Upper lobe of left lung (tissue), 6 donors: ENCODE measurements around the gene POT1. TPM values are rescaled to one million over a fixed set of nuclear protein-coding genes. Genes with fewer than 3 reads are reported as not detected.

Experiments used
- ATAC-seq, 2 donors: fragments of 200-7000 bp; cut with Tn5 transposase; one replicate each; pipeline ENCODE4 v1.9.1; 2022; ENCODE audit warnings: mild to moderate bottlenecking in 2 of 2, moderate library complexity in 2 of 2; ENCODE audit not compliant: low FRiP score in 2 of 2
- DNase-seq, 2 donors: peaks; one replicate each; pipeline ENCODE4 v3.0.0-alpha.2; 2019 to 2020
- H3K27ac ChIP-seq, 4 donors: fragments of 200-600 bp; sonication (generic); one replicate each; pipeline ENCODE4 v1.5.1; 2016 to 2019
- H3K27me3 ChIP-seq, 4 donors: fragments of 200-600 bp; sonication (generic); one replicate each; pipeline ENCODE4 v1.5.1; 2017 to 2019
- H3K36me3 ChIP-seq, 4 donors: fragments of 200-600 bp; sonication (generic); one replicate each; pipeline ENCODE4 v1.5.1; 2016 to 2019
- H3K4me1 ChIP-seq, 4 donors: fragments of 200-600 bp; sonication (generic); one replicate each; pipeline ENCODE4 v1.5.1; 2018 to 2019
- H3K4me3 ChIP-seq, 4 donors: fragments of 200-600 bp; sonication (generic); one replicate each; pipeline ENCODE4 v1.5.1; 2017 to 2019; ENCODE audit warnings: mild to moderate bottlenecking in 2 of 4, moderate library complexity in 1 of 4
- H3K9me3 ChIP-seq, 4 donors: fragments of 200-600 bp; sonication (generic); one replicate each; pipeline ENCODE4 v1.5.1; 2018 to 2019
- EP300 ChIP-seq, 4 donors: sonication (generic); formaldehyde crosslinking; IDR thresholded peaks; one replicate each; pipeline ENCODE4 v1.5.1; 2017; ENCODE audit warnings: antibody characterized with exemption in 4 of 4, control low read depth in 2 of 4
- POLR2A ChIP-seq, 4 donors: fragments of 450-650 bp; IDR thresholded peaks; one replicate each; pipeline ENCODE4 v1.5.1; 2016 to 2017; ENCODE audit warnings: antibody characterized with exemption in 4 of 4, mild to moderate bottlenecking in 2 of 4
- POLR2AphosphoS5 ChIP-seq, 2 donors: sonication (generic); formaldehyde crosslinking; IDR thresholded peaks; one replicate each; pipeline ENCODE4 v1.5.1; 2017; ENCODE audit warnings: antibody characterized with exemption in 2 of 2
- WGBS, 2 donors: methylation state at CpG; one replicate each; pipeline ENCODE4 v1.1.5; 2017 to 2018; 5-methylcytosine and 5-hydroxymethylcytosine counted together
- total RNA-seq, 6 donors: library from RNA; depleted of rRNA in 4 of 6; stranded (reverse); fragments of >200 nt in 4 of 6; gene quantifications; one replicate each; pipeline versions ENCODE4 v1.1.0 to v1.2.1, GENCODE V29; 2016 to 2021
- TF ChIP-seq, protein P1 (sequence below), 6 experiments: fragments of 450-650 bp in 4 of 6; fragments of 200-600 bp in 2 of 6; sonication (generic) in 2 of 6; IDR thresholded peaks; one replicate each; pipeline ENCODE4 v1.5.1; 2016 to 2019; ENCODE audit warnings: antibody characterized with exemption in 6 of 6
- donor health status: DM: no; HTN: no; CAD: no; lungs with moderate emphysema.
- donor health status: DM: no; HTN: yes; CAD: no; lungs with severe emphysema.

The POT1 gene
- total RNA-seq, 6 donors from 2014 or later, result 9.3 to 26.7 (median 14.7) TPM

DNA sequence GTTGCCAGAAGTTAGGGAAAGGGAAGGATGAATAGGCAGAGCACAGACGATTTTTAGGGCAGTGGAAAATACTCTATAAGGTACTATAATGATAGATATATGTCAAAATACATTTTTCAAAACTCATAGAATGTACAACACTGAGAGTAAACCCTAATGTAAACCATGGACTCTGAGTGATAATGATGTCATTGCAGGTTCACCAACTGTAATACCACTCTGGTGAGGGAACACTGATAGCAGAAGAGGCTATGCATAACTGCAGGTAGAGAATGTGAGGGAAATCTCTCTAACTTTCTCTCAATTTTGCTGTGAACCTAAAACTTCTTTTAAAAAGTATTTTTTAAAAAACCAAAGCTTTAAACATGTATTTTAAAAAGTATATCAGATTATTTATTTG lies 22.1 kb downstream of the POT1 start:
- Histone ChIP-seq H3K4me1 (no peaks in the 10 kb centered on the region), H3K27me3 (no peaks in the 10 kb centered on the region), H3K36me3 (no peaks in the 10 kb centered on the region), H3K9me3 (no peaks in the 10 kb centered on the region), H3K27ac (no peak overlapping the region), H3K4me3 (no peak overlapping the region)
- no peak for ATAC-seq
- DNase-seq, result no peak
- 81 to 87% methylated on average over 1 of the region's 1 CpG for WGBS, 2 donors
- TF ChIP-seq POLR2A (IDR thresholded peaks at IDR 0.05) (no peak), EP300 (IDR thresholded peaks at IDR 0.05) (no peak), POLR2AphosphoS5 (IDR thresholded peaks at IDR 0.05) (no peak)
- TF ChIP-seq, protein P1, sequence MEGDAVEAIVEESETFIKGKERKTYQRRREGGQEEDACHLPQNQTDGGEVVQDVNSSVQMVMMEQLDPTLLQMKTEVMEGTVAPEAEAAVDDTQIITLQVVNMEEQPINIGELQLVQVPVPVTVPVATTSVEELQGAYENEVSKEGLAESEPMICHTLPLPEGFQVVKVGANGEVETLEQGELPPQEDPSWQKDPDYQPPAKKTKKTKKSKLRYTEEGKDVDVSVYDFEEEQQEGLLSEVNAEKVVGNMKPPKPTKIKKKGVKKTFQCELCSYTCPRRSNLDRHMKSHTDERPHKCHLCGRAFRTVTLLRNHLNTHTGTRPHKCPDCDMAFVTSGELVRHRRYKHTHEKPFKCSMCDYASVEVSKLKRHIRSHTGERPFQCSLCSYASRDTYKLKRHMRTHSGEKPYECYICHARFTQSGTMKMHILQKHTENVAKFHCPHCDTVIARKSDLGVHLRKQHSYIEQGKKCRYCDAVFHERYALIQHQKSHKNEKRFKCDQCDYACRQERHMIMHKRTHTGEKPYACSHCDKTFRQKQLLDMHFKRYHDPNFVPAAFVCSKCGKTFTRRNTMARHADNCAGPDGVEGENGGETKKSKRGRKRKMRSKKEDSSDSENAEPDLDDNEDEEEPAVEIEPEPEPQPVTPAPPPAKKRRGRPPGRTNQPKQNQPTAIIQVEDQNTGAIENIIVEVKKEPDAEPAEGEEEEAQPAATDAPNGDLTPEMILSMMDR (IDR thresholded peaks at IDR 0.05), result no peak

DNA sequence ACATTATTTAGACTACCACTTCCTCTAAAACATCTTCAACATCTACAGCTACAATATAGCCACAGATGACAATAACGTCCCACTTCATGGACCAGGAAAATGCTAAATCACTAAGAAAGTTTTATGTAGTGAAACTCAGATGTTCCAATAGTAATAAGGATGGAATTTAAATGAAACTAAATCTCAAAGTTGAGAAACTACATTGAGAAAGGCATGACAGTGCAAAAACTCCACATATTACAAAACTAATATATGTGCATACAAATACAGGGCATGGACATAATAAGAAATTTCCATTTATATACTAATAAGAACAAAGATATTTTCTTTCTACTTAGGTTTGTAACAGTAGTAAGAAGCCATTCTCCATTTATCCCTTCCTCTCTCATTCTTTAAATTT lies 31.1 kb downstream of the POT1 start:
- Histone ChIP-seq H3K27ac (no peak overlapping the region), H3K4me3 (no peak overlapping the region), H3K36me3 (peaks cover 0 to 4% (median 1%) of the 10 kb centered on the region in 4 donors), H3K27me3 (no peaks in the 10 kb centered on the region), H3K9me3 (no peaks in the 10 kb centered on the region), H3K4me1 (no peaks in the 10 kb centered on the region)
- ATAC-seq (no peak), DNase-seq (no peak)
- TF ChIP-seq EP300 (IDR thresholded peaks at IDR 0.05) (no peak), POLR2A (IDR thresholded peaks at IDR 0.05) (no peak), POLR2AphosphoS5 (IDR thresholded peaks at IDR 0.05) (no peak)
- TF ChIP-seq, protein P1 (IDR thresholded peaks at IDR 0.05), result no peak
- 44 to 67% methylated on average over 1 of the region's 1 CpG for WGBS, 2 donors

DNA sequence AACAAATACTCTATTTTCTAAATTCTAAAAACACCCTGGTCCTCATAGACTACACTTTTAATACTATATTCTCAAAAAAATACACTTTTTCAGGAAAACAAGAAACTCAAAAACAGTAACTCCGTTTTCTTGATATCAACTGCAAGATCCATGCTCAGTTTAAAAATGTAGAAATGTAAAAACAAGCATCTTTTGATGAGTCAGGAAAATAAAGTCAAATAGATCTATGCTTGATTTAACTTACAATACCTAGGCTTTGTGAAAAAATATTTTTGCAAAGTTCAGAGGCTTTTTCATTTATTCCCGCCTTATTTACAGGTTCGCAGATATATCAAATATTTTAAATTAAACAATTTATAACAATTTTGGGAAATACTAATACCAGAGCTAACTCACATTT lies 33.6 kb downstream of the POT1 start:
- no peak for DNase-seq
- no peak for ATAC-seq
- H3K36me3 ChIP-seq, result peaks cover 0 to 22% (median 7%) of the 10 kb centered on the region in 4 donors
- no peaks in the 10 kb centered on the region for H3K27me3 ChIP-seq
- no peak overlapping the region for H3K27ac ChIP-seq
- H3K4me3 ChIP-seq, result no peak overlapping the region
- H3K4me1 ChIP-seq, result no peaks in the 10 kb centered on the region
- TF ChIP-seq POLR2A (IDR thresholded peaks at IDR 0.05) (no peak), EP300 (IDR thresholded peaks at IDR 0.05) (no peak), POLR2AphosphoS5 (IDR thresholded peaks at IDR 0.05) (no peak)
- TF ChIP-seq, protein P1 (IDR thresholded peaks at IDR 0.05), result no peak
- no peaks in the 10 kb centered on the region for H3K9me3 ChIP-seq
- 96% methylated on average over 3 of the region's 3 CpGs for WGBS, 2 donors

GRCh38 chr7:124893140-124893827 lies 36.3 kb downstream of the POT1 start:
- H3K27ac ChIP-seq, result no peak overlapping the region
- H3K9me3 ChIP-seq, result no peaks in the 10 kb centered on the region
- H3K4me1 ChIP-seq, result no peaks in the 10 kb centered on the region
- no peak overlapping the region for H3K4me3 ChIP-seq
- H3K27me3 ChIP-seq, result no peaks in the 10 kb centered on the region
- ATAC-seq, result no peak
- 68 to 72% methylated on average over 1 of the region's 1 CpG for WGBS, 2 donors
- DNase-seq, result no peak
- peaks cover 0 to 40% (median 8%) of the 10 kb centered on the region in 4 donors for H3K36me3 ChIP-seq
- TF ChIP-seq POLR2AphosphoS5 (IDR thresholded peaks at IDR 0.05), result no peak
- TF ChIP-seq POLR2A (IDR thresholded peaks at IDR 0.05), result no peak
- TF ChIP-seq, protein P1 (IDR thresholded peaks at IDR 0.05), result no peak
- TF ChIP-seq EP300 (IDR thresholded peaks at IDR 0.05), result no peak

GRCh38 chr7:124887247-124887646 lies 42.4 kb downstream of the POT1 start:
- no peak for DNase-seq
- Histone ChIP-seq H3K27me3 (no peaks in the 10 kb centered on the region), H3K4me3 (no peak overlapping the region), H3K9me3 (no peaks in the 10 kb centered on the region), H3K4me1 (no peaks in the 10 kb centered on the region), H3K36me3 (peaks cover 0 to 33% (median 7%) of the 10 kb centered on the region in 4 donors), H3K27ac (no peak overlapping the region)
- no peak for TF ChIP-seq EP300 (IDR thresholded peaks at IDR 0.05)
- TF ChIP-seq POLR2A (IDR thresholded peaks at IDR 0.05), result no peak
- TF ChIP-seq, protein P1 (IDR thresholded peaks at IDR 0.05), result no peak
- no peak for TF ChIP-seq POLR2AphosphoS5 (IDR thresholded peaks at IDR 0.05)
- no peak for ATAC-seq
- WGBS, 2 donors, result 97 to 98% methylated on average over 3 of the region's 3 CpGs
